IPS-18c (cell line): ENCODE measurements around the gene ALDH7A1.
"Not testable (repeated sequence)": the region's sequence is repeated elsewhere in the genome, so short reads cannot be mapped to it uniquely, and the experiment has no call there.

Experiments used
- H3K4me3 ChIP-seq: 2 replicates; pipeline ENCODE4 v1.7.0; 2013; ENCODE audit warnings: low read depth, mild to moderate bottlenecking, low read length, moderate library complexity; ENCODE audit not compliant: insufficient read depth
- H3K9me3 ChIP-seq: one replicate; pipeline ENCODE4 v1.6.1; 2013; ENCODE audit warnings: mild to moderate bottlenecking, low read length, moderate library complexity; ENCODE audit not compliant: control insufficient read depth, insufficient read depth

Gene ALDH7A1

GRCh38 chr5:126521130-126521529 lies 73.9 kb downstream of the ALDH7A1 start:
- H3K4me3 ChIP-seq: no peak overlapping the region
- no peaks in the 10 kb centered on the region for H3K9me3 ChIP-seq

- no peaks in the 10 kb centered on the region for H3K9me3 ChIP-seq
- H3K4me3 ChIP-seq: no peak overlapping the region
These were observed 74.4 kb downstream of the ALDH7A1 start for GRCh38 chr5:126520593-126520953.

DNA sequence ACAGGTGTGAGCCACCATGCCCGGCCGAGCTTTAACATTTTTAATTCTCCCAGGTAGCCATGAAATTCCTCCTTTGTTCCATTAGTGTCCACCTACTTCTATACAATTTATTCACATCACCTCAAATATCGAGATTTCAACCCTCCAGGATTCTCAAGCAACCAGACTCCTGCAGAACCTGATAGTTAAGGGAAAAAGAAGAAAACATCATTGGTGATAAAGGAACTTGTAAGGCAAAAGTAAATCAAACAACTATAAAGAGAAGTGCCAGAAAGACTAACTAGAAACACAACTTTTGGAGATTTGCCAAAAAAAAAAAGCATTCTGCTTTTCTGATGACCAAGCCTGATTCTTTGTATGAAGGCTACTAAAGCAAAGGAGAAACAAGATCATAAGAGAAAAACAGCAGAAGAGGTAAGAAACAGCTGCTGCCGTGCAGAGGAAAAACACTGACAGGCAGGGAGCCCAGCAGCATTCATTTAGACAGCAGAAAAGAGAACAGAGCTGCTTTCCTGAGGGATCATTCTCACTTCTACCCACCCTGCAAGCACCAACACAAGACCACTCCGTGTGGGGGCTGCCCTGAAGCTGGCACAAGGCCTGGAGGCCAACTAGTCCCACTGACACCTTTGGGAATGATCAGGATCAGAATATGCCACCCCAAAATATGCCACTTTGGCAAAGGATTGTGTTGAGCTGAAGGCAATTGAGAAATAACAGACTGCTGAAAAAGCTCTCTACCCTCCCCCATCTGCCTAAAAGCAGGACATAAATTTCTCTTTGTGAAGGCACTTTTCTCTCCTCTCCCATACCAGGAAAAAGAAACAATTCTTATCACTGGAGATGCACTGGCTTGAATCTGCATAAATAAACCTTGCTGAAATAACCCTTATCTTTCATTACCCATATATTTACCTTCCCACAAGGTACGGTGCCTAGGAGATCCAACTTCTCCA lies 75.1 kb downstream of the ALDH7A1 start:
- H3K9me3 ChIP-seq: no peaks in the 10 kb centered on the region

DNA sequence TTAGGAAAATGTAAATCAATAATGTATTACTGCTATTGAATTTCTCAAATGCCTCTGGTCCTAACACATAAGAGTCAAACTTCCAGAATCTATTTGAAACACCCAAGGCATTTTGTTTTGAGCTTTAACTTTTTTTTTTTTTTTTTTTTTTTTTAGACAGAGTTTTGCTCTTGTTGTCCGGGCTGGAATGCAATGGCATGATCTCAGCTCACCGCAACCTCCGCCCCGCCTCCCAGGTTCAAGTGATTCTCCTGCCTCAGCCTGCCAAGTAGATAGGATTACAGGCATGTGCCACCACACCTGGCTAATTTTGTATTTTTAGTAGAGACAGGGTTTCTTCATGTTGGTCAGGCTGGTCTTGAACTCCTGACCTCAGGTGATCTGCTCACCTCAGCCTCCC lies 75.8 kb downstream of the ALDH7A1 start:
- H3K9me3 ChIP-seq, H3K4me3 ChIP-seq: not testable (repeated sequence)

More for the DNA sequence above, 75.1 kb downstream of the ALDH7A1 start:
- no peak overlapping the region for H3K4me3 ChIP-seq

GRCh38 chr5:126516852-126517251 lies 78.2 kb downstream of the ALDH7A1 start:
- no peaks in the 10 kb centered on the region for H3K9me3 ChIP-seq
- no peak overlapping the region for H3K4me3 ChIP-seq

DNA sequence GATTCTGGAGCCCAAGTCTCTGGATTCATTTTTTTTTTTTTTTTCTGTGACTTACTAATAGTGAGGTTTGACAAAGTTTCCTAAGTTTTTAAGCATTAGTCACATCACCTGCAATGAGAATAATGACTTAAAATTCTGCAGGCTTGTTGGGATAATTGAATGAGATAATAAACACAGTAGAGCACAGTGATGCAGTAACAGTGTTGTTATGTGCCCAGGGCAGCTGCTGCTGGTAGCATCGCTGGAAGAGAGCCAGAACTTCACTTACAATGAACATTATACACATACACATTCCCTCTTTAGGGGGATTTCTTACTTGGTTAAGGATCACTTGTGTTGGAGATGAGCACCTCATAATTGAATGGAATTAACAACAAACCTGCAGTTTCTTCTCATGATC lies 78.9 kb downstream of the ALDH7A1 start:
- H3K4me3 ChIP-seq: no peak overlapping the region
- no peaks in the 10 kb centered on the region for H3K9me3 ChIP-seq

DNA sequence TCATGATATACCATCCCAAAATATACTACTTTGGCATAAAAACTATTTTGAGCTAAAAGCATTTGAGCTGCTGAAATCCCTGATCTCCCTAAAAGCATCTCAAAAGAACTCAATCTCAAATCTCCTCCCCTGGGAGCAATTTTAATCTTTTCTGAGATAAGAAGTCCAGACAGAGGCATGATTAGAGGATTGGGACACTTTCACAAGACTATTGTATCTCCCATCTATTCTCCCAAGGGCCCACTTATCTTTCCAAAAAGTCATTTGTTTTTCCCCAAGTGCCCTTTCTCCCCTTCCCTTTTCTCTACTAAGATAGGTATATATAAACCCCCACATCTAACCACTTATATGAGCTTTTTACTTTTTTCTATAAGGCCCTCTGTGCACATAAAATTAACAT lies 79.7 kb downstream of the ALDH7A1 start:
- Histone ChIP-seq H3K4me3 (no peak overlapping the region), H3K9me3 (no peaks in the 10 kb centered on the region)

GRCh38 chr5:126514558-126515141 lies 80.4 kb downstream of the ALDH7A1 start:
- Histone ChIP-seq H3K4me3 (no peak overlapping the region), H3K9me3 (no peaks in the 10 kb centered on the region)

DNA sequence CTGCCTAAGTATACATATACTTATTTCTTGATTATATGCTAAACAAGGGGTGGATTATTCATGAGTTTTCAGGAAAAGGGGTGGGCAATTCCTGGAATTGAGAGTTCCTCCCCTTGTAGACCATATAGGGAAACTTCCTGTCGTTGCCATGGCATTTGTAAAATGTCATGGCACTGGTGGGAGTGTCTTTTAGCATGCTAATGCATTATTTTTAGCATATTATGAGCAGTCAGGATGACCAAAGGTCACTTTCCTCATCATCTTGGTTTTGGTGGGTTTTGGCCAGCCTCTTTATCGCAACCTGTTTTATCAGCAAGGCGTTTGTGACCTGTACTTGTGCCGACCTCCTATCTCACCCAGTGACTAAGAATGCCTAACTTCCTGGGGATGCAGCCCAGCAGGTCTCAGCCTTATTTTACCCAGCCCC lies 80.9 kb downstream of the ALDH7A1 start:
- Histone ChIP-seq H3K4me3 (no peak overlapping the region), H3K9me3 (no peaks in the 10 kb centered on the region)

- H3K9me3 ChIP-seq: no peaks in the 10 kb centered on the region
- H3K4me3 ChIP-seq: no peak overlapping the region
These were observed 81.3 kb downstream of the ALDH7A1 start for GRCh38 chr5:126513703-126514102.

DNA sequence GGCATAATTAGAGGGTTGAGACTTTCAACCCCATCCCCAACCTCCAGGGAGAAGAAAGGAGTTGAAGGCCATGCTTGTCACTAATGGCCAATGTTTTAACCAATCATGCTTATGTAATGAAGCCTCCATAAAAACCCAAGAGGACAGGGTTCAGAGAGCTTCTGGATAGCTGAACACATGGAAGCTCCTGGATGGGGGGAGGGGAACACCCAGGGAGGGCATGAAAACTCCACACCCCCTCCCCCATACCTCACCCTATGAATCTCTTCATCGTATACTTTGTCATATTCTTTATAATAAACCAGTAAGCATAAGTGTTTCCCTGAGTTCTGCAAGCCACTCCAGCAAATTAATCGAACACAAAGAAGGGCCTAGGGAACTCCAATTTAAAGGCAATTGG lies 81.7 kb downstream of the ALDH7A1 start:
- Histone ChIP-seq H3K9me3 (no peaks in the 10 kb centered on the region), H3K4me3 (no peak overlapping the region)

GRCh38 chr5:126512451-126512850 lies 82.6 kb downstream of the ALDH7A1 start:
- no peak overlapping the region for H3K4me3 ChIP-seq
- no peaks in the 10 kb centered on the region for H3K9me3 ChIP-seq

DNA sequence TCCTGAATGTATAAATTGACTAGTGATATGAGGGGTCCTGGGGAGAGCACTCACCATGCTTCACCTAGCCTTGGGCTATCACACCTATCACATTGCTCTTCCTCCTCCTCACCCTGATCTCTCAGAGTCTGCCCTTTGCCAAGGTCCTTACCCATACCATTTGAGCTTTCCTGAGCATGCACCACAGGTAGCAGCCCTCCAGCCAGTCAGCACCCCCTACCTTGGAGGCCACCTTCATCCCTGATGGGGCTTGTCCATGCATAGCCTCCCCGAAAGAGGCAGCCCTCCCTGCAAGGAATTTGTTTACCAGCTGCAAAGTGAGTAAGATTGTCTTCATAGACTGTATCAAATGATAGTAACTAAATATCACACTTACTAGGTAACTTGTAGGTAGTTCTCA lies 83.1 kb downstream of the ALDH7A1 start:
- no peak overlapping the region for H3K4me3 ChIP-seq

GRCh38 chr5:126509339-126509738 lies 85.7 kb downstream of the ALDH7A1 start:
- H3K9me3 ChIP-seq: no peaks in the 10 kb centered on the region
- H3K4me3 ChIP-seq: no peak overlapping the region

More for the DNA sequence above, 83.1 kb downstream of the ALDH7A1 start:
- no peaks in the 10 kb centered on the region for H3K9me3 ChIP-seq

- no peaks in the 10 kb centered on the region for H3K9me3 ChIP-seq
- H3K4me3 ChIP-seq: no peak overlapping the region
These were observed 86.1 kb downstream of the ALDH7A1 start for GRCh38 chr5:126508962-126509279.

GRCh38 chr5:126508251-126508961 lies 86.6 kb downstream of the ALDH7A1 start:
- H3K9me3 ChIP-seq: no peaks in the 10 kb centered on the region
- H3K4me3 ChIP-seq: no peak overlapping the region

DNA sequence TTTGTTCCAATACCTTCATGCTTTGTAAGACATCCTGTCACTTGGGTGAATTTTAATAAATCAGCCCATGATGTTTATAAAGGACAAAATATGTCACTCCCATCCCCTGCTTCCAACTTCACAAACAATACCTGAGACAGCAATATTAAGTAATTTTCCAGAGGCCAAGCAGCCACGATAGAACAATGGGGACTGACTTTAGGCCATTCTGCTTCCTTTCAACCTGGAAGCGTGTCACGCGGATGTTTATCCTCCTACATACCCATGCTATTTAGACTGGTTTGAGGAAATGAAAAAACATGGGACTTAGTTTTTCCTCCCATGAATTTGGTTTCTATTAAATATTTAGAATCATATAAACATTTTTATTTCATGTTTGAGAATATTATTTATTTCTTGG lies 88.9 kb downstream of the ALDH7A1 start:
- no peaks in the 10 kb centered on the region for H3K9me3 ChIP-seq
- H3K4me3 ChIP-seq: no peak overlapping the region

GRCh38 chr5:126503602-126504104 lies 91.4 kb downstream of the ALDH7A1 start:
- Histone ChIP-seq H3K4me3 (no peak overlapping the region), H3K9me3 (no peaks in the 10 kb centered on the region)
